HG03060 (cell line): ENCODE results near the gene PRAC1.

Source experiments
- ATAC-seq: cut with Tn5 transposase; IDR thresholded peaks from one replicate; pipeline ENCODE4 v1.9.1; 2021; ENCODE audit warnings: low read depth, moderate number of reproducible peaks; ENCODE audit not compliant: unreplicated experiment

Gene PRAC1

DNA sequence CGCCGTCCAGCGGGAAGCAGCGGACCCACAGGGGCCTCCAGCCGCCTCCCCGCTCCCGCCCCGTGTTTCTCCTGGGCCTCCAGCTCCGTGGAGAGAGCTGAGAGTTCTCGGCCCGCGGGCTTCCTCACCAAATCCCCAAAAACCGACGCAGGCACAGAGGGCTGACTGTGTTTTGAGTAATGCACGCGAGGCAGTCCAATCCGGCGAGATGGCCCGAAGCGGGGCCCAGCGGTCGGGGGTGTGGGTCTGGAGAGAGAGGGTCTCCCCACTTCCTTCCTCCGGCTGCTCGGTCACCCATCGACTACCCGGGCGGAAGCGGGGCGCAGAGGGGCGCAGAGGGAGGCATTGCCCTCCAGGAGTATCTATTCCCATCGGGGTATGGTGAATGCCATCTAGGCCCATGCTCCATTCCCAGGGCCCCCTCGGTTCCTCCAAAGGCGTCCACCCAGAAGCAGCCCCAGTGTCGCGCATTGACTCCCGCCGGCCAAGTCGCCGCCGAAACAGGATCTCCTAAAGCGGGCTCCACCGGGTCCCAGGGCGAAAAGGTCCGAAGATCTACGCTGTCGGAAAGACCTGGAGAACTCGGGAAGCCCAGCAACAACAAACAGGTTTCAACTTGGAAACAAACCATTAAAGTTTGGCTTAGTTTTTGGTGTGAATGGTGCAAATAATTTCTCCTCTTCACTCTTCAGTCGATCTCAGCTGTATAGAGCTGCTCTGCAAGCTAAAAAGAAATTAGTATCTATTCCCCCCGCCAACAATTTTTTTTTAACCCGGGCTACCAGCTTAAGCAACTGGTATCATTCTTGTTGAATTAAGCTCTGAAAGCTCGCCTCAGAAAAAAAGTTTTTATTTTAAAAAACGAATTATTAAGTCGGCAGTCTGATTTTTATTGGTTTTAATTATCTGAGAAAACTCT lies 25.4 kb upstream of the PRAC1 start:
- no peak for ATAC-seq

DNA sequence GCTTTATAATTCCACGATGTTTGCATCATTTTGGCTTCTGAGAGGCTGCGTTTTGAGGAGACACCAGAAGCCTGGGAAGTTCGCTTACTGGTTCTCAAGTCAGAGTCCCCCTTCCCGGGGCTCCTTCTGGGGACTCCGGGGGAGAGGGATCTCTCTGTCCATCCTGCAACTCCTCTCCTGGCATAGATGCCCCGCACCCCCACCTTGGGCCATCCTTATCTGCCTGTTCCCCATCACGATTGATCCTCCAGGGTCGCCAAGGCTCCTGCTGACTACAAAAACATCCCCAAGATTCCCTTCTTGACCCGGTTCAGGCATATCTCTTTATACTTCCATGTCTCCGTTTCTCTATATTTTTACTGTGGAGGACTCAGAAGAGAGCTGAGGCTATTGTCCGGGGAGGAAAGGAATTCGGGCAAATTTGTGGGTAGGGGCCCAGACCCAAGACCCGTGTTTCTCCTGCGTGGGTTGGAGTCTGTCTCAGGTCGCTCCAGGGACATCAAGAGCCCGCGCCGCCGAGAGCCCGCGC lies 24.7 kb upstream of the PRAC1 start:
- no peak for ATAC-seq

DNA sequence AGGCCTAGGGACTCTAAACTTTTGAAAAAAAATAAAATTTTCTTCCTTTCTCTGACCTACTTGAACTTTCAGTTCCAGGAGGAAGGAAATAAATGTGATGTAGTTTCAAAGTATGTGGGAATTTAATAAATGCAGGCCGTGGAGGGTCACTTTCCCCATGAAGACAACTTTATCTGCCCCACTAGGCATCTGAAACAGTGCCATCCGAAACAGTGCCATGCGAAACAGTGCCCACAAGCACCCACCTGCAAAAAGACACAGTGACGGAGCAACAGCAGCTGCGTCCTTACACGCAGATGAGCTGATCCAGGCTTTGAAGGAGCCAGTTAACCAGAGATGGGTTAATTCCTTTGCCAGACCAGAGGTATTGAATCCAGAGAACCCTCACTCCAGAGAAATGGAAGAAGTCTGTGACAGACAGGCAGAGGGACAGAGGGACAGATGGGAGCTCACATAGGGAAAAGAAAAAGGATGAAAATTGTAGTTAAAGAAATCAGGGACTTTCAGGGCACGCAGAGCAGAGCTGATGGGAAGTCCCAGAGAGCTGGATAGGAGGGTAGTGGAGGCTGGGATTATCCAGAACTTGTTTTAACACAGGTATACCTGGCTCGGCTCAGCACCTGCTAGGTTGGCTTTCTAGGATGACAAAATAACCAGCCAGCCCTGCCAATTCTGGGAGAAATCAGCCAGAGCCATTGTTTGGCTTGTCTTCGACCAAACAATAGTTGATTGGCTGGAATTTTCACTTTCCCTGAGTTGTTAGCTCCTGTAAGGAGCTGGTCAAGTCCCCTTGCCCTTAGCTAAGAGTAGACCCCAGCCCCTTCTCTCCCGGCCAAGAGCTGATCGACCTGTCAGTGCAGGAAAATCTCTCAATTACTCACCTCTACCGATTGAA lies 23.3 kb upstream of the PRAC1 start:
- no peak for ATAC-seq

DNA sequence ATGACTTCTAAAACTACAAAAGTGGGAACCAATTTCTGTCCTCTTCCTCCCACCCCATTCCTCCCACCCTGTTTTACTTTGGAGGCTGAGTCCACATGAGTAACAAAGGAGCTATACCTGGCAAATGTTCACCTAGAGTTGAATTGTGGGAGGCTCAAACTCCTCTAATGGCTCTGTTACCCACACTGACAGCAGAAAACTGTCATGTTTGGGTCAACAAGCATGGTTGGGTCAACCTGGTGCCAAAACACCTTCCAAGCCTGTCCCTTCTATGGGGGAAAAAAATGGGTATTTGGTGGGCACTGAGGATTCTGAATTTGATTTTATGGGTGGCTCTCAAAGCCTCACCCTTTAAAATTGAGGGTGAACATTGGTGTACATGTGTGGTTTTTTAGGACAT lies 18.2 kb upstream of the PRAC1 start:
- ATAC-seq, result no peak

DNA sequence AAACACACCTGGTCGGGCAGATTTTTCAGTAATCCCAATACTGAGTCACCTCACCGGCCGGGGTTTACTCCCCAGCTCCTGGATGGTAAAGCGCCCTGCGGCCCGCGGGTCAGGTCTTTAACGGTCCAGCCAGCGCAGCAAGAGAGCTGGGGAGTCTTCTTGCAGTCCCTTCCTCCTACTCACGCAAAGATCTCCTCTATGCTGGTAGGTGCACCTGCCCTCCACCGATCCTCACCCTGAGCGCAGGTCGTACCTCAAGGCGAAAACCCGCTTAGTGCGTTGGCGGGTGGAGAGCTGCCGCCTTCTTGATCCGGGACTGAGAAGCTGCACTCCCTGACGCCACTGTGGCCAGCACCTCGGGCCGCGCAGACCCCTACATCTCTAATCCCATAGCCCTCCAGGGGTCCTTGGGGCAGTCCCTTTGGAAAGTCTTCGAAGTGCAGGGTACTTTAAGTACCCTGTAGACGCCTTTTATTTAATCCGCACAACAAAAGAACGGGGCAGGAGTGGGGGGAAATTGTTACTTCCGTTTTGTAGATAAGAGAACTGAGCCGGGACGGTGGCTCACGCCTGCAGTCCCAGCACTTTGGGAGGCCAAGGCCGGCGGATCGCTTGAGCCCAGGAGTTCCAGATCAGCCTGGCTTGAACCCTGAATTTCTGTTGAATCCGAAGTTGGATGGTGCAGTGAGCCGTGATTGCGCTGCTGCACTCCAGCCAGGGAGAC lies 16.6 kb upstream of the PRAC1 start:
- no peak for ATAC-seq

DNA sequence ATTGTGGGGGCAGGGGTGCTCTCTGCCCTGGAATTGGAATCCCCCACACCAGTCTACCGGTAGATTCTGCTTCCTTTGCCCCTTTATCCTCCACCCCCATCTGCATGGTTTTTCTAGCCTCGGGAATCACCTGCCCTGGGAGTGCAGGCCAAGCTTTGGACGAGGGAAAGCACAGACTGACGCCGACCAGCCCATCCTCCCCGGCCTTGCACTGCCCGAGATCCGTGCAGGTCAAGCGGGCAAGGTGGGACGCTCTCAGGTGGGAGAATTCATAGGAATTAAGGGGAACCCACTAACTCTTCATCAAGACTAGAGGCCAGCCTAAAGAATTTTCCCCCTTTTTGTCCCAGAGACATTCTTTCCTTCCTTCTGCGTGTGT lies 16.1 kb upstream of the PRAC1 start:
- ATAC-seq, result no peak

DNA sequence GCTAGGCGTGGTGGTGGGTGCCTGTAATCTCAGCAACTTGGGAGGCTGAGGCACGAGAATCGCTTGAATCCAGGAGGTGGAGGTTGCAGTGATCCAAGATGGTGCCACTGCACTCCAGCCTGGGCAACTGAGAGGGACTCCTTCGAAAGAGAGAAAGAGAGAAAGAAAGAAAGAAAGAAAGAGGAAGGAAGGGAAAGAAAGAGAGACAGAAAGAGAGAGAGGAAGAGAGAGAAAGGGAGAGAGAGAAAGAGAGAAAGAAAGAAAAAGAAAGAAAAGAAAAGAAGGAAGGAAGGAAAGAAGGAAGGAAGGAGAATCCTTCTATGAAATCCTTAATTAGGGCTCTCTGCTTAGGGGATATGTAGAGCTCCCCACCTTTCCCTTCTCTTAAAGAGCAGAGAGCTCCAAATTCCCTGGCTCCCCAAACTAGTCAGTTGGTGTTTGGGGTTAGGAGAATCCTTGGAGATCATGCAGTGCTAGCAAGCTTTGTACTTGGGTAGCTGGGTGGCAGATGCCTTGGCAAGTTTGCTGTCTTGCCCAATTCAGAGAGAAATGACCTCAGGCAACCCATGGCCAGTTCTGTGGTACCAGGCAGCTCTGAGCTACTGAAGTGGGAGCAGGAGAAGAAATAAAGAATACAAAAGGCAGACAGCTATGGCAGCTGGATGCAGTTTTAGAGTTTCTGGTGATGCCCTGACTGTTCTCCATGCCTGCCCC lies 15.2 kb upstream of the PRAC1 start:
- no peak for ATAC-seq

DNA sequence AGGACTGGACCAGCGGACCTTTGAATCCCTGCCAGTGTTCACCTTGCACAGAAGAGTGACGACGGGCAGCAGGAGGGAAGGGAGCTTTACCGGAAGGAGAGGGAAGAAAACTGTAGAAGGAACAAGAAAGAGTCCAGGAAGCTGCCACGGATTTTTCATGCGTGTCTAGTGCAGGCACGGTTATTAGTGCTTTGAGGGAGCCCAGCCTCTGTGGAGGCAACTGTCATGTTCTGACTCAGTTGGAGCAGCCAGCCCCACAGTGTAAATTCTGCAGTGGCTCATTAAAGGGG lies 12.7 kb upstream of the PRAC1 start:
- no peak for ATAC-seq

DNA sequence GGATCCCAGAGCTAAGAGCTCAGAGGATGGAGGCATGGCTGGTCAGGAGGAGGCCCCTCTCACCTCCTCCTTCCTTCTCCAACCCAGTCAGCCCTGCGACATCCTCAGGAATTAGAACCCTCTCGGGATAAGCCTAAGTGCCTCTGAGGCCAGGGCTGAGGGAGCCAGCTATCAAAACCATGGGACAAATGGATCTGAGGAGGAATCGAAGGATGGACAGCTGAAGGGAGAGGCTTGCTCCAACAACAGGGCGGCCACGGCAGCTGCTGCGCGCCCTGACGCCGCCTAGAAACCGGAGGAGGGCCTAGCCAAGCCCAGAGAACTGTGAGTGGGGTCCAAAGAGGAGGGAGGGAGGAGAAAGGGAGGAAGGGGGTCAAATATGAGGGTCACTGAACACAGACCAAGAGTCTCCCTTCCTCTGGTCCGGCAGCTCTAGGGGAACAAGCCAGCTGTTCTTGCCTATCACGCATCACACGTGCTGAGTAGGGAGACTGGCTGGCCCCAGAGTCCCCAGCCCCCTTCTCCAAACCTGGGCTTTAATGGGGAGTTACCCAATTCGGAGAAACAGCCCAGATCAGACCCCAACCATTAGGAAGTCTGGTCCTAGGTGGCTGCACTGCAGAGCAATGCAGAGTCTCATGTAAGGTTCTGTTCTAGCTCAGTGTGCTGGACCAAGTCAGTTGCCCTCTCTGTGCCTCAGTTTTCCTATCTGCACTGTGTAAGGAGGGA lies 12.2 kb upstream of the PRAC1 start:
- ATAC-seq, result no peak

DNA sequence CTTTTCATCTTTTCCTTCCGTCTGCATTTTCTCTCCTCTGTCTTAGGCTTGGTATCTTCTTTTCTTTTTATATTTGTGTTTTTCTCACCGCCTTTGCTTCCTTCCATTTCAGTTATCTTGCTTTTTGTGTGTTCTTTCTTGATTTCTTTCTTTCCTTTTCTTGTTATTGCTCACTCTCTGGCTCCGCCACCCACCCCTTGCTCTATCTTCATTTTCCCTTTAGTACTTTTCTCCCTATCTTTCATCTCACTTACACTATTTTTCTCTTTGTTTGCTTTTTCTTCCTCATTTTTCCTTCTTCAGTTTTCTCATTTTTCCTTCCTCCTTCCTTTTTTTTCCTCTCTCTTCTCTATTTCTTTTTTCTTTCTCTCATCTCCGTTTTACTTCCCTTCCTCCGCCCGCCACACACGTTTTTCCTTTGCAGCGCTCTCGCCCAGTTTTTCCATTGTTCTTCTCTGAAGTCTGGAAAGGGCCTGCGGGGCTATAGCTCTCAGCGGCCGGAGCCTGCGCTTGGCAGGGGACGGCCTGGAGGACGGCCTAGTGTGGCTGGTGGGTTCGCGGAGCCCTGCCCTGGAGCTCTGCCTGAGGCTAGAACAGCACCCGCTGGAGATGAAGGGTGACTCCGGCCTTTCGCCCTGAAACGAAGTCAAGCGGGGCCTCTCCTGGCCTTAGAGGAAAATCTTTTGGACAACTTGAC lies 11.5 kb upstream of the PRAC1 start:
- ATAC-seq, result no peak

DNA sequence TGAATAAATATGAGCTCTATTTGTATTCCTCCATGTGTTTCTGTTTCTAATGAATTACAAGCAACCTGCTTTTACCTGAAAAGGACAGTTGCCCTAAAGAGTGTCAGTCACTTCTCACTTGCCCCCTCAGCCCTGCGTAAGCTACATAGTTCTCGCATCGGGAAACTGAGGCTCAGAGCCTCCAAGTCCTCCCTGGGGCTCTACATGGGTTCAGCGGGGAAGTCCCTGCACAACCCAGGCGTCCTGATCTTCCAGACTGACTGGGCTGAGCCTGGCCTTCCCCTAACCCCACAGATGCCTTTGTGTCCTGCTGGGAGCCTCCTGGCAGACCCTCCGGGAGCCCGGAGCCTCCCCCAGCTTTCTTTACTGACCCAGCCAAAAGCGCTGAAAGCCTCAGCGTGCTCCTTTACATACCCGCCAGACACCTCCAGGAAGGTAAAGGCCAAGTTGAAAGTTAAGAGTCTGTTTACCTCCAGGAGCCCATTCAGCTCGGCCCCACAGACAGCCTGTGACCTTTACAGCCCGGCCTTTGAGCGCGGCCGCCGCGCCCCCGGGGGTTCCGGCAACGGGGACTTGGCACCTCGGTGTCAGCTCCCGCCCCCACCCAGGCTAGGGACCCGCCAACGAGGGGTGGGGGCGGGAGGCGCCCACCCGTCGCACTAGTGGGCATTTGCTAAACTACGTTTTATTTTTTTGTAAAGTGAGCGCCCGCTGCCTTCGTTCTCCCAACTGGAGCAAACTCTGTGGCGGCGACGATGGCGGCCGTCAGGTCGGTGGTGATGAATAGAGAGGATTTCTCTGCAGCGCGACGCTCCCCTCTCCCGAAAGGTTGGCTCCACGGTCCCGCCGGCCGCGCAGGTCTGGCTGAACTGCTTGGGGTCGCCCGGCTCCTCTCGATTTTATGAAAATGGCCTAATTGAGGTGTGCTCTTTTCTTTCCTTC lies 10.6 kb upstream of the PRAC1 start:
- ATAC-seq, result no peak

DNA sequence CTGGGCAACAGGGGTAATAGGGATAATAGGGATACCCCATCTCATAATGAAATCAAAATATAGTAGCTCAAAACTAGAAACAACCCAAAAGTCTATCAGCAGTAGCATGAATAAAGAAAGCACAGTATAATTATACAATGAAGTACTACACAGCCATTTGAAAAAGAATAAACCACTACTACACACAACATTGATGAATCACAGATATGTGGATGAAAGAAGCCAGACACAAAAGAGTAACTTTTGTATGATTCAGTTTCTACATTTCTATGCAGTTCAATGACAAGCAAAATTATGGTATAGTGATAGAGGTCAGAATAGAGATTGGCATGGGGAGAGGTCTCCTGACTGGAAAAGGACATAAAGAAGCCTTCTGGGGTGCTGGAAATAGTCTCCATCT lies 9.0 kb upstream of the PRAC1 start:
- no peak for ATAC-seq

DNA sequence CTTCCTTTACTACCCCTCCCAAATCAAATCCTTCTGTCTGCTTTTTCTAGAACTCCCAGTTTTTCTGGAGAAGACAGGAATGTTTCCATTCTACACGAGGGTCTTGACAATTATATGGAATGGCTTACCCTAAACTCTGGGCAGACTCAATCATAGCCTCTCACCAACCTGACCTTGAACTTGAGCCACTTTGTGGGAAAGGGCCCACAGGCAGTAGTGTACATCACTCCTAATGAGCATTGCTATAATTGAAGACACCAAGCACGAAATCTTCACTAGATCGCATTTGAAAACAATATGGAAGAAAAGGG lies 7.9 kb upstream of the PRAC1 start:
- no peak for ATAC-seq

DNA sequence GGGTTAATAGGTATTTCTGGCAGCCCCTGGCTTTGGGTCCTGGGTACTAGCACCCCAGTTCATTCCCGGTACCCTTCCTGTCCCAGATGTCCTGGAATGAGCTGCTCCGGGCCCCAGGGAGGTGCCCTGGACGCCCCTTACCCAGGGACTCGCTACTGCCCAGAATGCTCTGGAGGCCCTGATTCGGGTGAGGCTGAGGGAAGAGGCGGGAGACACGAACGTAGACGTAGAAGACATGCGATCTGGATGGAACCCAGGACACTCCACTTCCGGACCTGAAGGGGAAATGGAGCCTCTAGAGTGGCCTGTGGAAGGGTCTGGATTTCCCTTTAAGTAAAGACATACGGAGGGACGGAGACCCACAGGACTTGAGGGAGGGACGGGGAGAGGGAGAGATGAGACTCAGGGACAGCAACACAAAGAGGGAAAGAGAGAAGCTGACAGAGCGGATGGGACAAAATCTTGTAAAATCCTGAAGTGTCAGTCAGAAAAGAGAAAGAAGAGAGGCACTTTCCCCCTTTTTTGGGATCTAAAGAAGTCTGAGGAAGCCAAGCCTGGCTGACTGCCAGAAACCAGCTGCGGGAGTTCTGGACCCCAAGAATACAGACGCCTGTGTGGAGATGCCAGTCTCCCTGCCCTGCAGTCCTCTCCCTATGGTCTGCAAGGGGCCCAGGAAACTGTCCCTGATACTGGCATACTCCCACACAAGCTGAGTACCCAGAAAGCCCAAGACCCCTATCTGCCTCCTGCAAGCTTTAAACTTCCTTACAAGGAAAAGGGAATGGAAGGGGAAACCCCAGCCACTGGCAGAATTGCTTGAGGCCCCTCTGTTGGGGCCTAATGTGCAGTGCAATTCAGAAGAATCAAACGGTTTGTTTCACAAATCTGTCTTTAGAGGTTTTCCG lies 7.3 kb upstream of the PRAC1 start:
- ATAC-seq, result no peak

DNA sequence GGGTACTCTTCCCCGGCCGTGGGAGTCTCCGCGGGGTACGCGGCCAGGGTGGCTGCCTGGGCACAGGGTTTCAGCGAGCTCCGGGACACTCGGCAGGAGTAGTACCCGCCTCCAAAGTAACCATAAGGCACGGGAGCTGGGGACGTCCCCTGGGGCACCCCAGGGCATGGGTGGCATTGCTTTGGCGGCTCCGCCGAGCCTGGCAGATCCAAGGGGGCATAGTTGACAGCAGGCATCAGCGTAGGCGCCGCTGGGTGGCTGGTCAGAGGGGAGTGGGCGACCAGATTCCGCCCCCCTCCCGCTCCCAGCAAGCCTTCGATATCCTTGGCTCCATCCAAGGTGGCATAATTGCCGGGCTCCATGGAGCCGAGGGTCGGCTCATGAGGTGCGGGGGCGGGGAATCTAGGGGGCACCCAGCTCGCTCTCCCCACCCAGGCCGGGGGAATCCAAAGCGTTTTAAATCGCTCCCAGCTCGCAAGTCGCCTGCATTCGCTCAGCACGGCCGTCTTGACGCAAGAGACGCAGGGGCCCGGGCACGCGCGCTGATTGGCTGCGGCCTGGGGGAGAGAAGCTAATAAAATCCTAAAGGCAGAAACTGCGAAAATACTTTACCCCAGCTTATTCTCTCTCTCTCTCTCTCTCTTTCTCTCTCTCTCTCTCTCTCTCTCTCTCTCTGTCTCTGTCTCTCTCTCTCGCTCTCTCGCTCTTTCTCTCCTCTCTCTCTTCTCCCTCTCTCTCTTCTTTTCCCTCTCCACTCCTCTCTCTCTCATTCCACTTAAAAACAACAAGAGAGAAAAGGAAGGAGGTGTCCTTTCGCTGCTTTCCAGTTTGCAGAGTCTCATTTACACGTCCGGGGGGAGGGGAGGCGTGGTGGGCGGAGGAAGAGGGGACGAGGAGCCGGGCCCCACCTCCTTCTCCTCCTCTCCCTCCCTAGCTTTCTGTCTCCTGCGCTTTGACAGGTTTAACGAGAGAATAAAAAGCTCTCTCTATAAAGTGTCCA lies 6.2 kb upstream of the PRAC1 start, which contains the start of gene HOXB13:
TSS of gene HOXB13 (minus strand) at position 519 of the 1,000 bp plus-strand sequence. CDS start at position 362, 157 bp downstream.
- ATAC-seq, result no peak
